SK-N-SH (cell line): ENCODE data around the gene EXOC4.

ENCODE experiments used
- NRF1 ChIP-seq: IDR thresholded peaks from 2 replicates; pipeline ENCODE4 v1.6.1; 2012; ENCODE audit warnings: low read depth, mild to moderate bottlenecking, low read length
- POLR2AphosphoS5 ChIP-seq: IDR thresholded peaks from 2 replicates; pipeline ENCODE4 v1.6.1; 2012; ENCODE audit warnings: low read depth, low read length
- RFX5 ChIP-seq: IDR thresholded peaks from 2 replicates; pipeline ENCODE4 v1.6.1; 2012; ENCODE audit warnings: mild to moderate bottlenecking, improper control_type of control experiment, low read length
- YY1 ChIP-seq: IDR thresholded peaks from 2 replicates; pipeline ENCODE4 v1.4.0; 2012; ENCODE audit warnings: low read depth, mild to moderate bottlenecking
- TF ChIP-seq, protein P1 (sequence below): IDR thresholded peaks from 2 replicates; pipeline ENCODE4 v1.4.0; 2012; ENCODE audit warnings: low read depth
- TF ChIP-seq, protein P2 (sequence below): fragments of 200-600 bp; sonication (generic); IDR thresholded peaks from 2 replicates; pipeline ENCODE4 v1.6.1; 2017; ENCODE audit warnings: antibody characterized with exemption, mild to moderate bottlenecking, moderate library complexity
- TF ChIP-seq, protein P3 (sequence below): fragments of 150-350 bp; IDR thresholded peaks from 2 replicates; pipeline ENCODE4 v1.6.1; 2017; ENCODE audit warnings: antibody characterized with exemption, low read length, low read depth, borderline replicate concordance

DNA sequence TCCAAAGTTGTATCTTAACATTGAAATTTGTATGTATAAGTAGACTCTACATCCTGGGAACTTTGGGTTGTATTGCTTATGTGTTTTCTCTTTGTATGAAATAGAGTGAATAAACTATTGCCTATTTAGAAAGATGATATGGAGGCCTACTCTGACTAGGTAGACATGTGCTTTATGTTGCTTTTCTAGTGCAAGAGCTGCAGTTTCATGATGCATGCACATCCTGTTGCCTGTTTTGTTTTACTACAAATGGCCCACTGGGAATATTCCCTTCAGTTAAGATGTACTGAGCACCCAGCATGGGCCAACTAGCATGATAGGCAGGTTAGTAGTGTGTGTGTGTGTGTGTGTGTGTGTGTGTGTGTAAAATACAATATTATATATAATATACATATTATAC, 592.1 kb downstream of the EXOC4 start:
- TF ChIP-seq, protein P1, sequence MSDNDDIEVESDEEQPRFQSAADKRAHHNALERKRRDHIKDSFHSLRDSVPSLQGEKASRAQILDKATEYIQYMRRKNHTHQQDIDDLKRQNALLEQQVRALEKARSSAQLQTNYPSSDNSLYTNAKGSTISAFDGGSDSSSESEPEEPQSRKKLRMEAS: no peak
- TF ChIP-seq RFX5 (no peak), NRF1 (no peak), POLR2AphosphoS5 (no peak), YY1 (no peak)
- TF ChIP-seq, protein P2, sequence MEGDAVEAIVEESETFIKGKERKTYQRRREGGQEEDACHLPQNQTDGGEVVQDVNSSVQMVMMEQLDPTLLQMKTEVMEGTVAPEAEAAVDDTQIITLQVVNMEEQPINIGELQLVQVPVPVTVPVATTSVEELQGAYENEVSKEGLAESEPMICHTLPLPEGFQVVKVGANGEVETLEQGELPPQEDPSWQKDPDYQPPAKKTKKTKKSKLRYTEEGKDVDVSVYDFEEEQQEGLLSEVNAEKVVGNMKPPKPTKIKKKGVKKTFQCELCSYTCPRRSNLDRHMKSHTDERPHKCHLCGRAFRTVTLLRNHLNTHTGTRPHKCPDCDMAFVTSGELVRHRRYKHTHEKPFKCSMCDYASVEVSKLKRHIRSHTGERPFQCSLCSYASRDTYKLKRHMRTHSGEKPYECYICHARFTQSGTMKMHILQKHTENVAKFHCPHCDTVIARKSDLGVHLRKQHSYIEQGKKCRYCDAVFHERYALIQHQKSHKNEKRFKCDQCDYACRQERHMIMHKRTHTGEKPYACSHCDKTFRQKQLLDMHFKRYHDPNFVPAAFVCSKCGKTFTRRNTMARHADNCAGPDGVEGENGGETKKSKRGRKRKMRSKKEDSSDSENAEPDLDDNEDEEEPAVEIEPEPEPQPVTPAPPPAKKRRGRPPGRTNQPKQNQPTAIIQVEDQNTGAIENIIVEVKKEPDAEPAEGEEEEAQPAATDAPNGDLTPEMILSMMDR: no peak
- TF ChIP-seq, protein P3, sequence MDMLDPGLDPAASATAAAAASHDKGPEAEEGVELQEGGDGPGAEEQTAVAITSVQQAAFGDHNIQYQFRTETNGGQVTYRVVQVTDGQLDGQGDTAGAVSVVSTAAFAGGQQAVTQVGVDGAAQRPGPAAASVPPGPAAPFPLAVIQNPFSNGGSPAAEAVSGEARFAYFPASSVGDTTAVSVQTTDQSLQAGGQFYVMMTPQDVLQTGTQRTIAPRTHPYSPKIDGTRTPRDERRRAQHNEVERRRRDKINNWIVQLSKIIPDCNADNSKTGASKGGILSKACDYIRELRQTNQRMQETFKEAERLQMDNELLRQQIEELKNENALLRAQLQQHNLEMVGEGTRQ: no peak
